Measurements from ENCODE around the gene SNX1. TPM values are rescaled to one million over a fixed set of nuclear protein-coding genes. Genes with fewer than 3 reads are reported as not detected.

The SNX1 gene
- total RNA-seq, 2 donors from 2014 or later, result 116 to 125 TPM

GRCh38 chr15:64138331-64138941 lies 42.7 kb downstream of the SNX1 start:
- no peaks in the 10 kb centered on the region for H3K9me3 ChIP-seq
- no peak for TF ChIP-seq CTCF (IDR thresholded peaks at IDR 0.05)
- no peaks in the 10 kb centered on the region for H3K4me1 ChIP-seq
- H3K4me3 ChIP-seq, result no peak overlapping the region
- no peak overlapping the region for H3K27ac ChIP-seq
- H3K9ac ChIP-seq (ENCODE audit: low read depth in 2 of 2, low read length in 2 of 2), result no peak overlapping the region
- H3K27me3 ChIP-seq, result no peaks in the 10 kb centered on the region
- peaks cover 39% of the 10 kb centered on the region for H3K36me3 ChIP-seq
- no peak for DNase-seq
- intact Hi-C loops (cut with DNase I), result no loop called here

GRCh38 chr15:64141798-64142512 lies 46.2 kb downstream of the SNX1 start:
- no peak overlapping the region for H3K27ac ChIP-seq
- H3K36me3 ChIP-seq, result peaks cover 18% of the 10 kb centered on the region
- H3K4me3 ChIP-seq, result no peak overlapping the region
- no peak overlapping the region for H3K9ac ChIP-seq (ENCODE audit: low read depth in 2 of 2, low read length in 2 of 2)
- H3K4me1 ChIP-seq, result no peaks in the 10 kb centered on the region
- DNase-seq, result no peak
- intact Hi-C loops (cut with DNase I), result no loop called here
- TF ChIP-seq CTCF (IDR thresholded peaks at IDR 0.05), result no peak
- H3K9me3 ChIP-seq, result no peaks in the 10 kb centered on the region
- H3K27me3 ChIP-seq, result no peaks in the 10 kb centered on the region

GRCh38 chr15:64143276-64143675 lies 47.5 kb downstream of the SNX1 start:
- TF ChIP-seq CTCF (IDR thresholded peaks at IDR 0.05), result no peak
- no peak for DNase-seq
- Histone ChIP-seq H3K9me3 (no peaks in the 10 kb centered on the region), H3K27me3 (no peaks in the 10 kb centered on the region), H3K4me1 (no peaks in the 10 kb centered on the region), H3K36me3 (peaks cover 10% of the 10 kb centered on the region), H3K27ac (no peak overlapping the region), H3K4me3 (no peak overlapping the region), H3K9ac (ENCODE audit: low read depth in 2 of 2, low read length in 2 of 2) (no peak overlapping the region)
- intact Hi-C loops (cut with DNase I), result no loop called here

- Histone ChIP-seq H3K9me3 (no peaks in the 10 kb centered on the region), H3K4me1 (no peaks in the 10 kb centered on the region), H3K27ac (no peak overlapping the region), H3K9ac (ENCODE audit: low read depth in 2 of 2, low read length in 2 of 2) (peak overlapping the region in 1 of 2 donors; percentile 12), H3K4me3 (no peak overlapping the region), H3K27me3 (no peaks in the 10 kb centered on the region), H3K36me3 (peaks cover 5% of the 10 kb centered on the region)
- no peak for TF ChIP-seq CTCF (IDR thresholded peaks at IDR 0.05)
- DNase-seq, result no peak
- intact Hi-C loops (cut with DNase I), result no loop called here
These were observed 48.4 kb downstream of the SNX1 start for GRCh38 chr15:64144192-64144564.

- Histone ChIP-seq H3K9me3 (no peaks in the 10 kb centered on the region), H3K4me3 (no peak overlapping the region), H3K27me3 (no peaks in the 10 kb centered on the region), H3K4me1 (no peaks in the 10 kb centered on the region), H3K9ac (ENCODE audit: low read depth in 2 of 2, low read length in 2 of 2) (no peak overlapping the region), H3K27ac (no peak overlapping the region), H3K36me3 (peaks cover 5% of the 10 kb centered on the region)
- DNase-seq, result no peak
- TF ChIP-seq CTCF (IDR thresholded peaks at IDR 0.05), result no peak
- intact Hi-C loops (cut with DNase I), result no loop called here
These were observed 48.9 kb downstream of the SNX1 start for GRCh38 chr15:64144565-64145281.

All from colonic mucosa (tissue), 4 donors.